ENCODE data around the gene HIGD2B. TPM values are rescaled to one million over a fixed set of nuclear protein-coding genes. Genes with fewer than 3 reads are reported as not detected.
A peak's percentile ranks its signal among the peaks of the same experiment; 100 is the strongest.
"Not testable (repeated sequence)": the region's sequence is repeated elsewhere in the genome, so short reads cannot be mapped to it uniquely, and the experiment has no call there.

Gene HIGD2B
- total and polyA plus RNA-seq, 2 experiments from 2014 or later: not detected

GRCh38 chr15:72732086-72732485 is 46.1 kb upstream of the HIGD2B start:
- peaks cover 12% of the 10 kb centered on the region; the same call in 1 of the 2 replicates for H3K36me3 ChIP-seq (ENCODE audit: low read depth)

GRCh38 chr15:72728821-72729220 is 42.8 kb upstream of the HIGD2B start:
- Histone ChIP-seq H3F3A (ENCODE audit: insufficient read depth) (no peaks in the 10 kb centered on the region), H3K79me2 (ENCODE audit: insufficient read depth) (no peaks in the 10 kb centered on the region), H3K4me1 (ENCODE audit: insufficient read depth) (0 out of 2 replicates have a peak, but pooled peaks cover 2% of the 10 kb centered on the region), H3K9me2 (ENCODE audit: insufficient read depth) (no peaks in the 10 kb centered on the region), H3K36me3 (ENCODE audit: low read depth) (peaks cover 12% of the 10 kb centered on the region; the same call in 1 of the 2 replicates), H3K9me3 (ENCODE audit: low read depth) (no peaks in the 10 kb centered on the region), H3K9ac (no peak overlapping the region), H4K20me1 (ENCODE audit: insufficient read depth) (no peaks in the 10 kb centered on the region), H3K4me2 (ENCODE audit: unreplicated experiment) (no peak overlapping the region), H2AFZ (no peak overlapping the region), H3K27me3 (replicated peaks; ENCODE audit: insufficient read depth) (no peaks in the 10 kb centered on the region), H3K27ac (no peak overlapping the region), H3K4me3 (no peak overlapping the region)
- in situ Hi-C loops (cut with MboI): no loop called here
- DNase-seq: no peak
- 97 to 100% methylated on average over 1 of the region's 1 CpG for WGBS, 2 experiments (ENCODE audit: low coverage in 1 of 2, low lambda C conversion rate in 2 of 2, missing lambda C conversion rate in 2 of 2)
- TF ChIP-seq EZH2phosphoT487 (IDR thresholded peaks at IDR 0.05; ENCODE audit: insufficient read depth, low read depth) (no peak), EZH2 (IDR thresholded peaks at IDR 0.05; ENCODE audit: insufficient read depth, poor library complexity, severe bottlenecking) (no peak)

More at GRCh38 chr15:72732086-72732485, 46.1 kb upstream of the HIGD2B start:
- H3F3A ChIP-seq (ENCODE audit: insufficient read depth): no peaks in the 10 kb centered on the region
- no peak overlapping the region for H3K27ac ChIP-seq
- no peak overlapping the region for H3K9ac ChIP-seq
- no peak overlapping the region for H2AFZ ChIP-seq
- no peak overlapping the region for H3K4me2 ChIP-seq (ENCODE audit: unreplicated experiment)
- H4K20me1 ChIP-seq (ENCODE audit: insufficient read depth): no peaks in the 10 kb centered on the region
- TF ChIP-seq EZH2 (IDR thresholded peaks at IDR 0.05; ENCODE audit: insufficient read depth, poor library complexity, severe bottlenecking) (no peak), EZH2phosphoT487 (IDR thresholded peaks at IDR 0.05; ENCODE audit: insufficient read depth, low read depth) (no peak)
- DNase-seq: no peak
- no peak overlapping the region for H3K4me3 ChIP-seq
- no peaks in the 10 kb centered on the region for H3K9me2 ChIP-seq (ENCODE audit: insufficient read depth)
- in situ Hi-C loops (cut with MboI): no loop called here
- no peaks in the 10 kb centered on the region for H3K9me3 ChIP-seq (ENCODE audit: low read depth)
- H3K79me2 ChIP-seq (ENCODE audit: insufficient read depth): no peaks in the 10 kb centered on the region
- H3K27me3 ChIP-seq (replicated peaks; ENCODE audit: insufficient read depth): no peaks in the 10 kb centered on the region
- 0 out of 2 replicates have a peak, but pooled peaks cover 2% of the 10 kb centered on the region for H3K4me1 ChIP-seq (ENCODE audit: insufficient read depth)

- H3K27me3 ChIP-seq (replicated peaks; ENCODE audit: insufficient read depth); H3K79me2 ChIP-seq (ENCODE audit: insufficient read depth); in situ Hi-C loops (cut with MboI); H3K9me3 ChIP-seq (ENCODE audit: low read depth); H2AFZ ChIP-seq; H4K20me1 ChIP-seq (ENCODE audit: insufficient read depth); H3K4me1 ChIP-seq (ENCODE audit: insufficient read depth); H3K4me3 ChIP-seq; H3K9me2 ChIP-seq (ENCODE audit: insufficient read depth); H3K9ac ChIP-seq; H3K4me2 ChIP-seq (ENCODE audit: unreplicated experiment); H3F3A ChIP-seq (ENCODE audit: insufficient read depth); H3K27ac ChIP-seq: not testable (repeated sequence)
- peak; percentile 30 for DNase-seq
- H3K36me3 ChIP-seq (ENCODE audit: low read depth): peaks cover 12% of the 10 kb centered on the region; the same call in 1 of the 2 replicates
- WGBS, 2 experiments (ENCODE audit: low coverage in 1 of 2, low lambda C conversion rate in 2 of 2, missing lambda C conversion rate in 2 of 2): 50 to 67% methylated on average over 1 of the region's 1 CpG
These were observed 42.3 kb upstream of the HIGD2B start for GRCh38 chr15:72728249-72728648.

- Histone ChIP-seq H3K27ac (no peak overlapping the region), H3K9me3 (ENCODE audit: low read depth) (no peaks in the 10 kb centered on the region), H3K4me1 (ENCODE audit: insufficient read depth) (0 out of 2 replicates have a peak, but pooled peaks cover 2% of the 10 kb centered on the region), H3K79me2 (ENCODE audit: insufficient read depth) (no peaks in the 10 kb centered on the region), H3K36me3 (ENCODE audit: low read depth) (peaks cover 8% of the 10 kb centered on the region; the same call in 1 of the 2 replicates), H3K27me3 (replicated peaks; ENCODE audit: insufficient read depth) (no peaks in the 10 kb centered on the region), H3K9me2 (ENCODE audit: insufficient read depth) (no peaks in the 10 kb centered on the region), H3K4me3 (no peak overlapping the region), H2AFZ (no peak overlapping the region), H3F3A (ENCODE audit: insufficient read depth) (no peaks in the 10 kb centered on the region), H3K4me2 (ENCODE audit: unreplicated experiment) (no peak overlapping the region), H3K9ac (no peak overlapping the region), H4K20me1 (ENCODE audit: insufficient read depth) (no peaks in the 10 kb centered on the region)
- in situ Hi-C loops (cut with MboI): no loop called here
- TF ChIP-seq EZH2phosphoT487 (IDR thresholded peaks at IDR 0.05; ENCODE audit: insufficient read depth, low read depth) (no peak), EZH2 (IDR thresholded peaks at IDR 0.05; ENCODE audit: insufficient read depth, poor library complexity, severe bottlenecking) (no peak)
- DNase-seq: no peak
These were observed 41.2 kb upstream of the HIGD2B start for GRCh38 chr15:72727154-72727553.

GRCh38 chr15:72725851-72726250 is 39.9 kb upstream of the HIGD2B start:
- H3K4me2 ChIP-seq (ENCODE audit: unreplicated experiment); DNase-seq; H3K4me1 ChIP-seq (ENCODE audit: insufficient read depth); H3F3A ChIP-seq (ENCODE audit: insufficient read depth); H3K9me3 ChIP-seq (ENCODE audit: low read depth); H3K79me2 ChIP-seq (ENCODE audit: insufficient read depth); H4K20me1 ChIP-seq (ENCODE audit: insufficient read depth); H3K9me2 ChIP-seq (ENCODE audit: insufficient read depth); H2AFZ ChIP-seq; in situ Hi-C loops (cut with MboI); H3K4me3 ChIP-seq; H3K9ac ChIP-seq; H3K27ac ChIP-seq; H3K27me3 ChIP-seq (replicated peaks; ENCODE audit: insufficient read depth); H3K36me3 ChIP-seq (ENCODE audit: low read depth): not testable (repeated sequence)
- 95 to 98% methylated on average over 6 of the region's 6 CpGs for WGBS, 2 experiments (ENCODE audit: low coverage in 1 of 2, low lambda C conversion rate in 2 of 2, missing lambda C conversion rate in 2 of 2)

All from GM23248 (cell line).